HEK293 (cell line): ENCODE results near the gene SRPX.

ENCODE experiments used
- CTCF ChIA-PET: fragments of 350-600 bp; formaldehyde crosslinking; extraction: SDS; loops from one replicate; lab custom pipeline; 2021; ENCODE audit warnings: antibody characterized with exemption; lab: Yijun Ruan, JAX
- POLR2A ChIA-PET: fragments of 300-600 bp; formaldehyde crosslinking; extraction: SDS; loops from one replicate; lab custom pipeline; 2020; ENCODE audit warnings: antibody characterized with exemption, inconsistent platforms; lab: Yijun Ruan, JAX
- H3K27ac ChIP-seq: fragments of 200-500 bp; sonication (Bioruptor generic); 2 replicates; pipeline ENCODE4 v1.5.1; 2014; ENCODE audit warnings: low read depth, low read length, control low read depth, inconsistent platforms; ENCODE audit errors: extremely low read depth
- H3K36me3 ChIP-seq, 2 experiments: fragments of 200-500 bp in 1 of 2; sonication (Bioruptor generic) in 1 of 2; 1 replicate in 1 of 2; 2 replicates in 1 of 2; pipeline ENCODE4 v1.5.1; 2014 to 2017; ENCODE audit warnings: inconsistent platforms in 2 of 2, low read length in 2 of 2; ENCODE audit not compliant: control insufficient read depth in 2 of 2, insufficient read depth in 1 of 2
- H3K4me1 ChIP-seq: fragments of 200-500 bp; sonication (Bioruptor generic); 2 replicates; pipeline ENCODE4 v1.5.1; 2014; ENCODE audit warnings: mild to moderate bottlenecking, low read length, inconsistent platforms; ENCODE audit not compliant: control insufficient read depth, insufficient read depth
- H3K4me3 ChIP-seq: 2 replicates; pipeline ENCODE4 v1.5.1; 2011; ENCODE audit warnings: low read depth, mild to moderate bottlenecking, control low read depth, low read length, moderate library complexity
- H3K9me3 ChIP-seq: fragments of 200-500 bp; sonication (Bioruptor generic); 2 replicates; pipeline ENCODE4 v1.5.1; 2014; ENCODE audit warnings: low read depth, low read length, inconsistent platforms; ENCODE audit not compliant: control insufficient read depth, insufficient read depth
- FEZF1 ChIP-seq: fragments of 450-650 bp; formaldehyde crosslinking; IDR thresholded peaks from 2 replicates; pipeline ENCODE4 v1.5.1; 2016; ENCODE audit warnings: missing biosample characterization, missing genetic modification characterization
- HOXD13 ChIP-seq: sonication (generic); formaldehyde crosslinking; IDR thresholded peaks from 2 replicates; pipeline ENCODE4 v1.8.0; 2022; ENCODE audit warnings: missing genetic modification reagents, borderline replicate concordance
- KLF8 ChIP-seq: fragments of 450-650 bp; formaldehyde crosslinking; IDR thresholded peaks from 2 replicates; pipeline ENCODE4 v1.5.1; 2016; ENCODE audit warnings: missing biosample characterization, missing genetic modification characterization
- MZF1 ChIP-seq: fragments of 450-650 bp; formaldehyde crosslinking; IDR thresholded peaks from 2 replicates; pipeline ENCODE4 v1.5.1; 2017; ENCODE audit warnings: missing biosample characterization, missing genetic modification characterization, borderline replicate concordance
- REPIN1 ChIP-seq: fragments of 450-650 bp; formaldehyde crosslinking; IDR thresholded peaks from 2 replicates; pipeline ENCODE4 v1.5.1; 2017; ENCODE audit warnings: missing biosample characterization, missing genetic modification characterization, low read depth
- SCRT1 ChIP-seq: fragments of 450-650 bp; formaldehyde crosslinking; IDR thresholded peaks from 2 replicates; pipeline ENCODE4 v1.5.1; 2016; ENCODE audit warnings: missing biosample characterization, missing genetic modification characterization, borderline replicate concordance
- WT1 ChIP-seq: fragments of 450-650 bp; formaldehyde crosslinking; IDR thresholded peaks from 2 replicates; pipeline ENCODE4 v1.5.1; 2016; ENCODE audit warnings: missing biosample characterization, missing genetic modification characterization
- ZBTB21 ChIP-seq: fragments of 450-650 bp; formaldehyde crosslinking; IDR thresholded peaks from 2 replicates; pipeline ENCODE4 v1.5.1; 2017; ENCODE audit warnings: missing biosample characterization, missing genetic modification characterization
- ZIC2 ChIP-seq: fragments of 450-650 bp; formaldehyde crosslinking; IDR thresholded peaks from 2 replicates; pipeline ENCODE4 v1.5.1; 2016; ENCODE audit warnings: missing biosample characterization, missing genetic modification characterization
- ZNF114 ChIP-seq: fragments of 450-650 bp; formaldehyde crosslinking; IDR thresholded peaks from 2 replicates; pipeline ENCODE4 v1.5.0; 2017; ENCODE audit warnings: missing biosample characterization, missing genetic modification characterization
- ZNF248 ChIP-seq: fragments of 450-650 bp; formaldehyde crosslinking; IDR thresholded peaks from 2 replicates; pipeline ENCODE4 v1.5.1; 2017; ENCODE audit warnings: missing biosample characterization, missing genetic modification characterization
- ZNF555 ChIP-seq: fragments of 450-650 bp; formaldehyde crosslinking; conservative IDR thresholded peaks from 2 replicates; pipeline ENCODE4 v1.5.1; 2017; ENCODE audit warnings: missing biosample characterization, mild to moderate bottlenecking, missing genetic modification characterization, inconsistent platforms
- ZNF585B ChIP-seq: fragments of 450-650 bp; formaldehyde crosslinking; IDR thresholded peaks from 2 replicates; pipeline ENCODE4 v1.5.1; 2016; ENCODE audit warnings: missing biosample characterization, missing genetic modification characterization
- ZNF654 ChIP-seq: fragments of 450-650 bp; formaldehyde crosslinking; IDR thresholded peaks from 2 replicates; pipeline ENCODE4 v1.5.1; 2016; ENCODE audit warnings: low read depth, missing biosample characterization, missing genetic modification characterization
- ZNF677 ChIP-seq: fragments of 450-650 bp; IDR thresholded peaks from 2 replicates; pipeline ENCODE4 v1.5.0; 2018; ENCODE audit warnings: missing biosample characterization, mild to moderate bottlenecking, missing genetic modification characterization, moderate library complexity
- ZNF837 ChIP-seq: fragments of 450-650 bp; formaldehyde crosslinking; IDR thresholded peaks from 2 replicates; pipeline ENCODE4 v1.5.1; 2016; ENCODE audit warnings: missing biosample characterization, missing genetic modification characterization
- TF ChIP-seq, protein P1 (sequence below): fragments of 450-650 bp; formaldehyde crosslinking; IDR thresholded peaks from 2 replicates; pipeline ENCODE4 v1.5.1; 2017; ENCODE audit warnings: missing biosample characterization, missing genetic modification characterization
- TF ChIP-seq, protein P2 (sequence below): fragments of 450-650 bp; formaldehyde crosslinking; IDR thresholded peaks from 2 replicates; pipeline ENCODE4 v1.5.1; 2016; ENCODE audit warnings: missing biosample characterization, missing genetic modification characterization
- TF ChIP-seq, protein P3 (sequence below): fragments of 450-650 bp; formaldehyde crosslinking; IDR thresholded peaks from 2 replicates; pipeline ENCODE4; 2016; ENCODE audit warnings: missing biosample characterization, missing genetic modification characterization

The SRPX gene

DNA sequence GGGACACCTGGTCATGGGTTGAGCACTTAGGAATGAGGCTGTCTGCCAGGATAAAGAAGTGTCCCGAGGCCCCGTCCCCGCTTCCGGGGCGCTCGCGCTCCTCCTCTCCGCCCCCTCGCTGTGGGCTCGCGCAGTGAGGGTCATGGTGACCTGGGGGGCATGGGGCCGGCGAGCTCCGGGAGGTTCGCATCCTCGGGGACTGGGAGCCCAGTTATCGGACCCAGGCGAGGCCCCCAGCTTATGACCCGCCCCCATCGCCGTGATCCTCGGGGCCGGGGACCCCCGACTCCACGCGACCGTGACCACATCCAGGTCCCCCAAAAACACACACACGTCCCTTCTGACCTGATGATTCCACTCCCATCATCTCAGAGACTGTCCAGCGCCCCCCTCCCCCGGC is 35.3 kb upstream of the SRPX start:
- no peaks in the 10 kb centered on the region for H3K4me1 ChIP-seq
- TF ChIP-seq ZNF654 (tag by site-specific recombination), result no peak
- no peak for TF ChIP-seq REPIN1 (tag by site-specific recombination)
- TF ChIP-seq ZNF585B (tag by site-specific recombination), result no peak
- no peaks in the 10 kb centered on the region for H3K9me3 ChIP-seq
- H3K36me3 ChIP-seq, result no peaks in the 10 kb centered on the region
- POLR2A ChIA-PET, result no interaction called here
- H3K27ac ChIP-seq, result no peak overlapping the region
- H3K4me3 ChIP-seq, result no peak overlapping the region
- CTCF ChIA-PET, result interaction anchor here (0.6 kb wide), 1 partner anchor 348 kb away, joined by 3 read pairs; no protein-coding TSS in a partner anchor

DNA sequence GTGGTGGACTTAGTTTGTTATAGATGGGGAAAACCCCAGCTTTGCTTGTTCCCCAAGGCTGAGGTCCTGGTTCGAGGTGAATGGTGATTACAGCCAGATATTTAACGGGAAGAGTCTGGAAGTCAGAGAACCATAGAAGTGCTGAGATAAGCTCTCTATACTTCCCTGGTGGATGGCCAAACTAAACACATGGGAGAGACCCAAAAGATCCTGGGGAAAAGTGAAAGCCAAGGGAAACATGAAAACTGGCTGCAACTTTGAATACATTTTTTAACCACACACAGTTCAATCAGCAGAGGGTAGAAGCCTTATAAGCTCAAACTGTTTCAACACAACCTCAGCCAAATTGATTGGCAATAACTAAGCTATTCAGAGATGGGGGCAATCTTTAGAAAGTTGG is 29.3 kb upstream of the SRPX start:
- H3K4me1 ChIP-seq, result peaks cover 3% of the 10 kb centered on the region; the same call in 1 of the 2 replicates
- no peak for TF ChIP-seq ZNF677 (tag by site-specific recombination)
- TF ChIP-seq KLF8 (tag by site-specific recombination), result no peak
- TF ChIP-seq, protein P1, sequence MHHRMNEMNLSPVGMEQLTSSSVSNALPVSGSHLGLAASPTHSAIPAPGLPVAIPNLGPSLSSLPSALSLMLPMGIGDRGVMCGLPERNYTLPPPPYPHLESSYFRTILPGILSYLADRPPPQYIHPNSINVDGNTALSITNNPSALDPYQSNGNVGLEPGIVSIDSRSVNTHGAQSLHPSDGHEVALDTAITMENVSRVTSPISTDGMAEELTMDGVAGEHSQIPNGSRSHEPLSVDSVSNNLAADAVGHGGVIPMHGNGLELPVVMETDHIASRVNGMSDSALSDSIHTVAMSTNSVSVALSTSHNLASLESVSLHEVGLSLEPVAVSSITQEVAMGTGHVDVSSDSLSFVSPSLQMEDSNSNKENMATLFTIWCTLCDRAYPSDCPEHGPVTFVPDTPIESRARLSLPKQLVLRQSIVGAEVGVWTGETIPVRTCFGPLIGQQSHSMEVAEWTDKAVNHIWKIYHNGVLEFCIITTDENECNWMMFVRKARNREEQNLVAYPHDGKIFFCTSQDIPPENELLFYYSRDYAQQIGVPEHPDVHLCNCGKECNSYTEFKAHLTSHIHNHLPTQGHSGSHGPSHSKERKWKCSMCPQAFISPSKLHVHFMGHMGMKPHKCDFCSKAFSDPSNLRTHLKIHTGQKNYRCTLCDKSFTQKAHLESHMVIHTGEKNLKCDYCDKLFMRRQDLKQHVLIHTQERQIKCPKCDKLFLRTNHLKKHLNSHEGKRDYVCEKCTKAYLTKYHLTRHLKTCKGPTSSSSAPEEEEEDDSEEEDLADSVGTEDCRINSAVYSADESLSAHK, result no peak
- no peak for TF ChIP-seq ZNF585B (tag by site-specific recombination)
- TF ChIP-seq ZNF837, result no peak
- TF ChIP-seq, protein P2, sequence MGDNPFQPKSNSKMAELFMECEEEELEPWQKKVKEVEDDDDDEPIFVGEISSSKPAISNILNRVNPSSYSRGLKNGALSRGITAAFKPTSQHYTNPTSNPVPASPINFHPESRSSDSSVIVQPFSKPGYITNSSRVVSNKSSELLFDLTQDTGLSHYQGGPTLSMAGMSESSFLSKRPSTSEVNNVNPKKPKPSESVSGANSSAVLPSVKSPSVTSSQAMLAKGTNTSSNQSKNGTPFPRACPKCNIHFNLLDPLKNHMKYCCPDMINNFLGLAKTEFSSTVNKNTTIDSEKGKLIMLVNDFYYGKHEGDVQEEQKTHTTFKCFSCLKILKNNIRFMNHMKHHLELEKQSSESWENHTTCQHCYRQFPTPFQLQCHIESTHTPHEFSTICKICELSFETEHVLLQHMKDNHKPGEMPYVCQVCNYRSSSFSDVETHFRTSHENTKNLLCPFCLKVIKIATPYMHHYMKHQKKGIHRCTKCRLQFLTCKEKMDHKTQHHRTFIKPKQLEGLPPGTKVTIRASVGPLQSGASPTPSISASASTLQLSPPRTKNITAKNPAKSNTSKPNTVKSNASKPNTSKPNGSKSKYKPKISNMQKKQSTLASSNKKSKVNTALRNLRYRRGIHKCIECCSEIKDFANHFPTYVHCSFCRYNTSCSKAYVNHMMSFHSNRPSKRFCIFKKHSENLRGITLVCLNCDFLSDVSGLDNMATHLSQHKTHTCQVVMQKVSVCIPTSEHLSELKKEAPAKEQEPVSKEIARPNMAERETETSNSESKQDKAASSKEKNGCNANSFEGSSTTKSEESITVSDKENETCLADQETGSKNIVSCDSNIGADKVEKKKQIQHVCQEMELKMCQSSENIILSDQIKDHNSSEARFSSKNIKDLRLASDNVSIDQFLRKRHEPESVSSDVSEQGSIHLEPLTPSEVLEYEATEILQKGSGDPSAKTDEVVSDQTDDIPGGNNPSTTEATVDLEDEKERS, result no peak
- no peak for TF ChIP-seq FEZF1 (tag by site-specific recombination)
- no peak for TF ChIP-seq ZIC2
- TF ChIP-seq ZBTB21 (tag by site-specific recombination), result no peak
- no peak for TF ChIP-seq MZF1
- TF ChIP-seq, protein P3, sequence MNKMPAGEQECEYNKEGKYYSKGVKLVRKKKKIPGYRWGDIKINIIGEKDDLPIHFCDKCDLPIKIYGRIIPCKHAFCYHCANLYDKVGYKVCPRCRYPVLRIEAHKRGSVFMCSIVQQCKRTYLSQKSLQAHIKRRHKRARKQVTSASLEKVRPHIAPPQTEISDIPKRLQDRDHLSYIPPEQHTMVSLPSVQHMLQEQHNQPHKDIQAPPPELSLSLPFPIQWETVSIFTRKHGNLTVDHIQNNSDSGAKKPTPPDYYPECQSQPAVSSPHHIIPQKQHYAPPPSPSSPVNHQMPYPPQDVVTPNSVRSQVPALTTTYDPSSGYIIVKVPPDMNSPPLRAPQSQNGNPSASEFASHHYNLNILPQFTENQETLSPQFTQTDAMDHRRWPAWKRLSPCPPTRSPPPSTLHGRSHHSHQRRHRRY (tag by site-specific recombination), result no peak
- TF ChIP-seq ZNF555, result no peak
- no peak for TF ChIP-seq WT1
- TF ChIP-seq SCRT1, result no peak
- TF ChIP-seq ZNF248 (tag by site-specific recombination), result no peak
- no peak for TF ChIP-seq HOXD13
- no peak for TF ChIP-seq ZNF114
- TF ChIP-seq, all 188 proteins: peak for 0
- CTCF ChIA-PET, result interaction anchor here (1.3 to 2.2 kb wide), 3 partner anchors 10 to 58 kb away, joined by 3 to 11 read pairs (median 5); no protein-coding TSS in a partner anchor

More for the DNA sequence above, 29.3 kb upstream of the SRPX start:
- Histone ChIP-seq H3K4me3 (no peak overlapping the region), H3K9me3 (no peaks in the 10 kb centered on the region), H3K27ac (no peak overlapping the region), H3K36me3 (no peaks in the 10 kb centered on the region)
- POLR2A ChIA-PET, result no interaction called here
